ENCODE data around the gene AFF3.

DNA sequence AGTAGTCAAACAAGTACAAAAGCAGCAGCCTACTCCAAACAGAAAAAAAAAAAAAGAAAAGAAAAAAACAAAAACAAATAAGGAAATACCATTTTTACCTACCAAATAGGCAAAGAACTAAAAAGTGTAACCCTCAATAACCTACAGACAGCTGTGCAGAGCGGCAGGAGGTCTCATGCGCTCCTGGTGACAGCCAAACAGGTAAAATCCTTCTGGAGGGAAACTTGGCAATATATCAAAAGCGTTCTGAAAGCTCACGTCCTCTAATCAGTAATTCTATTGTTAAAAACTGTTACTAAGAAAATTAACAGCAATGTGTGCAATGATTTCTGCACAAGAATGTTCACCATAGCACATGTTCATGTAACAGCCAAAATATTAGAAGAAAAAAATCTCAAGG is 105.6 kb downstream of the AFF3 start:
- TF ChIP-seq CTCF (IDR thresholded peaks at IDR 0.05) (no peak), POLR2A (IDR thresholded peaks at IDR 0.05) (no peak)
